ENCODE results near the gene FILIP1.

DNA sequence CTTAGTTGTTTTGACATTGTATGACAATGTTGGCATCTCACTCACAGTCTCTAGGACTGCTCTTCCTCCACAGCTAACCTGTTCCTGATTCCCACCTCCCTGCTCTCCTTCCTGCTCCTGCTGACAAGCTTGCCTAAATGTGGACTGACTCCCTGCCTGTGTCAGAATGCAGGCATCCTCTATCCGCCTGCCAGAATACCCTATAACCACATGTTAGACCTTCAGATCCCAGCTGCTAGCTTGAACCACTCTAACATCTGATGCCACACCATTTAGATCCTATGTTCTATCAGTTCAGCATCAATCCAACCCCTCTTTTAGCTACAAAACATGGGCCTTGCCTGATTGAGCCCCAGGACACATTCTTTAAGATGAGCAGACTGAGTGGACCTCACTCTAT is 12.2 kb downstream of the FILIP1 start:
- TF ChIP-seq POLR2A (IDR thresholded peaks at IDR 0.05): no peak
- TF ChIP-seq, protein P1, sequence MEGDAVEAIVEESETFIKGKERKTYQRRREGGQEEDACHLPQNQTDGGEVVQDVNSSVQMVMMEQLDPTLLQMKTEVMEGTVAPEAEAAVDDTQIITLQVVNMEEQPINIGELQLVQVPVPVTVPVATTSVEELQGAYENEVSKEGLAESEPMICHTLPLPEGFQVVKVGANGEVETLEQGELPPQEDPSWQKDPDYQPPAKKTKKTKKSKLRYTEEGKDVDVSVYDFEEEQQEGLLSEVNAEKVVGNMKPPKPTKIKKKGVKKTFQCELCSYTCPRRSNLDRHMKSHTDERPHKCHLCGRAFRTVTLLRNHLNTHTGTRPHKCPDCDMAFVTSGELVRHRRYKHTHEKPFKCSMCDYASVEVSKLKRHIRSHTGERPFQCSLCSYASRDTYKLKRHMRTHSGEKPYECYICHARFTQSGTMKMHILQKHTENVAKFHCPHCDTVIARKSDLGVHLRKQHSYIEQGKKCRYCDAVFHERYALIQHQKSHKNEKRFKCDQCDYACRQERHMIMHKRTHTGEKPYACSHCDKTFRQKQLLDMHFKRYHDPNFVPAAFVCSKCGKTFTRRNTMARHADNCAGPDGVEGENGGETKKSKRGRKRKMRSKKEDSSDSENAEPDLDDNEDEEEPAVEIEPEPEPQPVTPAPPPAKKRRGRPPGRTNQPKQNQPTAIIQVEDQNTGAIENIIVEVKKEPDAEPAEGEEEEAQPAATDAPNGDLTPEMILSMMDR (IDR thresholded peaks at IDR 0.05): no peak

Measured in body of pancreas (tissue), 4 donors.